Smooth muscle cell of trachea (primary cell): ENCODE data around the gene TAB2. TPM values are rescaled to one million over a fixed set of nuclear protein-coding genes. Genes with fewer than 3 reads are reported as not detected.

ENCODE experiments used
- total RNA-seq: library from RNA; depleted of rRNA; stranded (reverse); fragments of >200 nt; gene quantifications from 2 replicates; pipeline ENCODE4 v1.2.1, GENCODE V29; 2014

TAB2 gene, protein sequence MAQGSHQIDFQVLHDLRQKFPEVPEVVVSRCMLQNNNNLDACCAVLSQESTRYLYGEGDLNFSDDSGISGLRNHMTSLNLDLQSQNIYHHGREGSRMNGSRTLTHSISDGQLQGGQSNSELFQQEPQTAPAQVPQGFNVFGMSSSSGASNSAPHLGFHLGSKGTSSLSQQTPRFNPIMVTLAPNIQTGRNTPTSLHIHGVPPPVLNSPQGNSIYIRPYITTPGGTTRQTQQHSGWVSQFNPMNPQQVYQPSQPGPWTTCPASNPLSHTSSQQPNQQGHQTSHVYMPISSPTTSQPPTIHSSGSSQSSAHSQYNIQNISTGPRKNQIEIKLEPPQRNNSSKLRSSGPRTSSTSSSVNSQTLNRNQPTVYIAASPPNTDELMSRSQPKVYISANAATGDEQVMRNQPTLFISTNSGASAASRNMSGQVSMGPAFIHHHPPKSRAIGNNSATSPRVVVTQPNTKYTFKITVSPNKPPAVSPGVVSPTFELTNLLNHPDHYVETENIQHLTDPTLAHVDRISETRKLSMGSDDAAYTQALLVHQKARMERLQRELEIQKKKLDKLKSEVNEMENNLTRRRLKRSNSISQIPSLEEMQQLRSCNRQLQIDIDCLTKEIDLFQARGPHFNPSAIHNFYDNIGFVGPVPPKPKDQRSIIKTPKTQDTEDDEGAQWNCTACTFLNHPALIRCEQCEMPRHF
- 18.4 and 28.4 TPM in 2 replicates for total RNA-seq

DNA sequence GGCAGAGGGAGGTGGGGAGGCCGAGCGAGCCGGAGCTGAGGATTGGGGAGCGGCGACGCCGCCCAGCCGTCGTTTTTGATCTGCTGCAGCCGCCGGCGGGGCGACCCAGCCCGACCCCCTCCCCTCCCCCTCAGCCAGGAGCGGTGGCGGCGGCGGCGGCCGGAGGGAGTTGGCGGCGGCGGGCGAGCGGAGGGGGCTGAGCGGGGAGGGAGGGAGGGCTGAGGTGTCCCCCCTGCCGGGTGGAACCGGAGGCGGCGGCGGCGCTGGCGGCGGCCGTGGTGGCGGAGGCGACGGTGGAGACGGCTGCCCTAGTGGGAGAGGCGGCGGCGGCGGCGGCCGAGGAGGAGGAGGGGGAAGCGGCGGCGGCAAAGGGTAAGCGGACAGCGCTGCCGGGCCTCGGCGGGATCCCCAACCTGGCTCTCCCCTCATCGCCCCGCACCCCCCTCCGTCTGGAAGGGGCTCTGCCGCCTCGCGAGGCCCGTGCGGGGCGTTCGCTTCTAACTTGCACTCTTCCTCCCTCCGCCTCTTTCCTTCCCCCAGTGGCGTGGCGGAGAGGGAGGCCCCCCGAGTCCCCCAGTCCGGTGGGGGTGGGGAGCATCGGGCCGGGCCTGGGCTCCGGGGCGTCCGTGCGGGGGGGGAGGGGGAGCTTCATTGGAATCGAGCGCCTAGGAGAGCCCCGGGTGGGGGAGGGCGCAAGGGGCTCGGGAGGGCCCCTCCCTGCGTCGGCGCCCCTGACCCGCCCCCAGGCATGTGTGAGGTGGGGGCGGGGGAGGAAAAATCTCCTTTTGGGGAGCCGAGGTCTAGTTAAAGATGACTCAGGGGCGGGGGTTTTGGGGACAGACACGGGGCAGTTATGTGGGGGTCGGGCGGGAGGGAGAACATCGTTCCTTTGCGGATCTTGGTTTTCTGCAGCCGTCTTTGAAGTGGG lies at the start of gene TAB2:
TAB2 (plus strand) TSS at position 69 of the 928 bp plus-strand sequence. CDS start 52,286 bp downstream, outside the sequence.

GRCh38 chr6:149400050-149400449 lies 82.5 kb downstream of the TAB2 start, which contains the start of gene SUMO4:
TSS of gene SUMO4 (plus strand) at chr6:149400262. CDS start at chr6:149400392, 130 bp downstream.

Other genes starting within 250 kb of the TAB2 start
- gene SUMO4, start 82.5 kb downstream of the TAB2 start, total RNA-seq, result 1.7 and 3.2 TPM in 2 replicates
- 0.15 and 0.17 TPM in 2 replicates for gene ZC3H12D, start 167.3 kb downstream of the TAB2 start, total RNA-seq
- 30.6 and 49.7 TPM in 2 replicates for gene PPIL4, start 228.3 kb downstream of the TAB2 start, total RNA-seq
- 56.6 and 68.5 TPM in 2 replicates for gene GINM1, start 248.7 kb downstream of the TAB2 start, total RNA-seq